Central memory CD4-positive, alpha-beta T cell (primary cell): ENCODE data around the gene PTGER2.

Experiments used
- DNase-seq: peaks from one replicate; pipeline ENCODE4 v3.0.0; 2022
- total RNA-seq, 3 experiments: gene quantifications; one replicate each; lab custom pipeline; 2026; lab: John Stamatoyannopoulos, UW

The PTGER2 gene
- total RNA-seq, result 35.2 to 140 (median 58.5) reads per million in 3 experiments

GRCh38 chr14:52313903-52314594, at the start of gene PTGER2:
TSS of gene PTGER2 (plus strand) at chr14:52314312. CDS start at chr14:52314549, 237 bp downstream.
- peak; percentile 62 for DNase-seq

GRCh38 chr14:52265253-52265652, 48.9 kb upstream of the PTGER2 start:
- no peak for DNase-seq

- DNase-seq, result no peak
Observed at GRCh38 chr14:52266179-52266578, 47.9 kb upstream of the PTGER2 start.

GRCh38 chr14:52266782-52267181, 47.3 kb upstream of the PTGER2 start:
- no peak for DNase-seq

GRCh38 chr14:52267501-52268278, 46.4 kb upstream of the PTGER2 start, which contains the start of gene PTGDR:
TSS of gene PTGDR (plus strand) at chr14:52267698. CDS start at chr14:52267815, 117 bp downstream.
- DNase-seq, result peak; percentile 42

GRCh38 chr14:52268279-52269061, 45.6 kb upstream of the PTGER2 start:
- DNase-seq, result peak; percentile 15

GRCh38 chr14:52269100-52269499, 45.0 kb upstream of the PTGER2 start:
- no peak for DNase-seq

- no peak for DNase-seq
Observed at GRCh38 chr14:52269982-52270381, 44.1 kb upstream of the PTGER2 start.

- DNase-seq, result no peak
Observed at GRCh38 chr14:52271538-52271937, 42.6 kb upstream of the PTGER2 start.

GRCh38 chr14:52272375-52272774, 41.7 kb upstream of the PTGER2 start:
- DNase-seq, result peak; percentile 42

GRCh38 chr14:52275372-52275771, 38.7 kb upstream of the PTGER2 start:
- DNase-seq, result no peak

GRCh38 chr14:52277552-52277951, 36.6 kb upstream of the PTGER2 start:
- no peak for DNase-seq

- DNase-seq, result no peak
Observed at GRCh38 chr14:52279408-52279807, 34.7 kb upstream of the PTGER2 start.

- DNase-seq, result no peak
Observed at GRCh38 chr14:52283099-52283498, 31.0 kb upstream of the PTGER2 start.

GRCh38 chr14:52286661-52287649, 27.2 kb upstream of the PTGER2 start:
- peak; percentile 30 for DNase-seq

GRCh38 chr14:52296378-52296777, 17.7 kb upstream of the PTGER2 start:
- DNase-seq, result no peak

- no peak for DNase-seq
Observed at GRCh38 chr14:52298795-52299194, 15.3 kb upstream of the PTGER2 start.

- DNase-seq, result peak; percentile 57
Observed at GRCh38 chr14:52299692-52300278, 14.3 kb upstream of the PTGER2 start.

- DNase-seq, result no peak
Observed at GRCh38 chr14:52303236-52303635, 10.9 kb upstream of the PTGER2 start.

GRCh38 chr14:52304248-52304904, 9.7 kb upstream of the PTGER2 start:
- DNase-seq, result no peak

- no peak for DNase-seq
Observed at GRCh38 chr14:52305014-52305413, 9.1 kb upstream of the PTGER2 start.
